22Rv1 (cell line): ENCODE measurements around the gene UGT1A8.

ENCODE experiments used
- H3K27ac ChIP-seq: fragments of 450-650 bp; 2 replicates; pipeline ENCODE4 v1.5.1; 2017
- ZFX ChIP-seq: fragments of 450-650 bp; IDR thresholded peaks from 2 replicates; pipeline ENCODE4 v1.6.1; 2017; ENCODE audit warnings: antibody characterized with exemption, borderline replicate concordance
- TF ChIP-seq, protein P1 (sequence below): fragments of 450-650 bp; IDR thresholded peaks from 2 replicates; pipeline ENCODE4 v1.5.1; 2017; ENCODE audit warnings: mild to moderate bottlenecking

UGT1A8 gene

DNA sequence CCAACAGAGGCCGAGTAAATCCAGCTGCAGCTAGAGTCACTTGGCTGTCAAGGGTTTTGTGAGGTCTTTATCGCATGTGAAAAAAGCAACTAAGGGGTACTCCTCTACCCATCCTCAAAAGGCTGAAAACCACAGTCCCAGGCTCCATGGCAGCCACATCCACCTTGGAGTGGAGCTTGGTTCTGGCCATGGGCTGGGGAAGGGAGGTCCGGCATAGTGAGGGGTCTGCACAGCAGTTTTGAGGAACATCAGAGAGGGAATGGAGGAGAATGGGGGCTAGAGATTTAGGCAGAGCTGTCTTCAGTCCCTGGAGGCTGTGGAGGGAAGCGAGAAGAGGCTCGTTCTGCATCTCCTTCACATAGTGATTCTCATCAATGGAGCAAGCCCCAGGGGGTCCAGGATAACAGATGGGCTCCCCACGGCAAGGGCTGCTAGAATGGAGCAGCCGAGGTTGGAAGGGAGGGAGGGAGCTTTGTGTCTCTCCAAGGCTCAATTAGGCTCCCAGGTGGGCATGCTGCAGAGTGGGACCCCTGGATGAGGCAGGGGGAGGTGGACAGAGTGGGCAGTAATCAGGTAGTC, 181.7 kb downstream of the UGT1A8 start:
- H3K27ac ChIP-seq: no peak overlapping the region
- TF ChIP-seq, protein P1, sequence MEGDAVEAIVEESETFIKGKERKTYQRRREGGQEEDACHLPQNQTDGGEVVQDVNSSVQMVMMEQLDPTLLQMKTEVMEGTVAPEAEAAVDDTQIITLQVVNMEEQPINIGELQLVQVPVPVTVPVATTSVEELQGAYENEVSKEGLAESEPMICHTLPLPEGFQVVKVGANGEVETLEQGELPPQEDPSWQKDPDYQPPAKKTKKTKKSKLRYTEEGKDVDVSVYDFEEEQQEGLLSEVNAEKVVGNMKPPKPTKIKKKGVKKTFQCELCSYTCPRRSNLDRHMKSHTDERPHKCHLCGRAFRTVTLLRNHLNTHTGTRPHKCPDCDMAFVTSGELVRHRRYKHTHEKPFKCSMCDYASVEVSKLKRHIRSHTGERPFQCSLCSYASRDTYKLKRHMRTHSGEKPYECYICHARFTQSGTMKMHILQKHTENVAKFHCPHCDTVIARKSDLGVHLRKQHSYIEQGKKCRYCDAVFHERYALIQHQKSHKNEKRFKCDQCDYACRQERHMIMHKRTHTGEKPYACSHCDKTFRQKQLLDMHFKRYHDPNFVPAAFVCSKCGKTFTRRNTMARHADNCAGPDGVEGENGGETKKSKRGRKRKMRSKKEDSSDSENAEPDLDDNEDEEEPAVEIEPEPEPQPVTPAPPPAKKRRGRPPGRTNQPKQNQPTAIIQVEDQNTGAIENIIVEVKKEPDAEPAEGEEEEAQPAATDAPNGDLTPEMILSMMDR: no peak
- TF ChIP-seq ZFX: no peak

DNA sequence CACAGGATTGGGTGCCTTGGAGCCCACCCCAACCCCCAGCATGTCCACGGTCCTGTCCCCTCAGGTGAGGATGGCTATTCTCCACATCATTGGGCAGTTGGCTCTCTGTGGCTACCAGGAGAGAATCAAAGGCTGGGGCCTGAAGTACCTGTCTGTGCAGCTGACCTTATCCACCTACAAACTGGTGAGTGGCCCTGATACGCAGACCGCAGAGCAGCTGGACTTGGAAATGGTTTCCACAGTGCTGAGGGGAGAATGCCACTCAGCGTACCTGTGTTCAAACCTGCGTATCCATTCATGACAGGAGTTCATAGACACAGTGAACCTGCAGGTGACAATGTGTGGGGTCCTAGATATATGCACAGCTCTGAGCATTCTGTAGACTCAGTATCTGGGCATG, 182.3 kb downstream of the UGT1A8 start:
- TF ChIP-seq, protein P1: no peak
- no peak for TF ChIP-seq ZFX
- no peak overlapping the region for H3K27ac ChIP-seq

DNA sequence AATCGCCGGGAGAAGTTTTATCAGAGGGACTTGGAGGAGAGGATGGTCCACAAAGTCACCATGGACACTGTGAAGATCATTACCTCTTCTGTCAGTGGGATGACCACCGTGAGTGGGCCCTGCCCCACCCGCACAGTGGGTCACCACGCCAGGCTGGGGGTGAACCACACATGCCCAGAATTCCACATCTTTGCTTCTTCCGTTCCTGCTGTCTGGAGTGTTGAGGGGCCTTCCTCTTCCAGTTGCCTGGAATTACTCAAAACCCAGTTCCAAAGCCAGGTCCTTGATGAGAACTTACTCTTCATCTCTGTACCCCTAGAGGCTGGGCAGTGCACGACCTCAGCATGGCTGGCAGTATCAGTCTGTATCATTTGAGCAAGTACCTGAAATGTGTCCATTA, 182.8 kb downstream of the UGT1A8 start:
- no peak overlapping the region for H3K27ac ChIP-seq
- TF ChIP-seq, protein P1: no peak
- TF ChIP-seq ZFX: no peak

DNA sequence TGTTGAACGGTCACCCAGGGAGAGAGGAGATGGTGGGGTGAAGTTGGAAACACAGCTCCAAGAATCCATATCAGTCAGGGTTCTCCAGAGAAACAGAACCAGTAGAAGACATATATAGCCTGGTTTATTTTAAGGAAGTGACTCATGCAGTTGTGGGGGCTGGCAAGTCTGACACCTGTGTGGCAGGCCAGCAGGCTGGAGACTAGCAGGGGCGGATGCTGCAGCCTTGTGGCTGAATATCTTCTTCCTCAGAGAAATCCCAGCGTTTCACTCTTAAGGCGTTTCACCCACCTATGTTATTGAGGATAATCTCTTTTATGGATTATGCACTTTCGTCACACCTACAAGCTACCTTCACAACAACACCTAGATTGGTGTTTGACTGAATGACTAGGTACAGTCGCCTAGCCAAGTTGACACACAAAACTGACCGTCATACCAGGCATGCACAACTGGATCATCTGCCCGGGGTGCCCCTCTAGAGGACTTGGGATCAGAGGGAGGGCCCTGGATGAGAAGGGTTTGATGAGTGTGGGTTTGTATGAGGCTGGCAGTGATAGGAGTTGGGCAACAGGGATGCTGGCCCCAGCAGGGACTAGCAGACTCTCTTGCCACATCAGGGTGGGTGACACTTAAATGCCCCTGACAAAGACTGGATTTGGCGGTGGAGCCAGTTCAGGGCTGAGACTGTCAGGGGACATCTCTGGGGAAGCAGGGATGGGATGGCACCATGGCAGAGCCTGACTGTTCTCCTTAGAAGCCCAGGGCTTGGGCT, 184.1 kb downstream of the UGT1A8 start:
- TF ChIP-seq, protein P1: no peak
- TF ChIP-seq ZFX: no peak
- no peak overlapping the region for H3K27ac ChIP-seq

DNA sequence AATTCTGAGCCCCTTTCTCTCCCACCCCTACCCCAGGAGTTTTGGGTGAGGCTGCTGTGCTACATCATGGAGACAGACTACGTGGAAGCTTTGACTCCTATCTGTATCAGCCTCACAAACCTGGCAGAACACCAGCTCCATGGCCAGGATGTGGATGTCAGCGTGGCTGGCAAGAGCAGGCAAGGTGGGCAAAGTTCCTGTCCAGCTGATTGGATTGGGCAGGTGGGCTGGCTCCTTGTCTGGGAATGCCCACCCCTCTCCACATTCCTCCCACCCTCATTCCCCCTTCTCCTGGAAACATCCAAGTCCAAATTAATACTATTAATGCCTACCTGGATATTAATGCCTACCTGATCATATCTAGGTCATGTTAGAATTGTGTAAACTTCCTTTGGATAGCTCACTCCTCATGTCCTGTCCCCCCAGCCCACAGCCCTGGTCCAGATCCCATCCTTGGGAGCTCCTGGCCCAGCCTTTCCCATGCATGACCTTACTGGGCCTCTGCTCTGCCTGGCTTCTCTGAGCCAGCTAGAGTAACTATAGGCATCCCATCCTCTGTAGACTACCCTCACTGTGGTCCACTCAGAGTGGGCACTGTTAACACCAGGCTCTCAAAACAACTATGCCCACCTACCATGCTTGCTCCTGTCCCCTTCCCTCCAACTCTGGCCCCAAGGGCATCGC, 184.8 kb downstream of the UGT1A8 start:
- no peak for TF ChIP-seq ZFX
- TF ChIP-seq, protein P1: no peak
- H3K27ac ChIP-seq: no peak overlapping the region

DNA sequence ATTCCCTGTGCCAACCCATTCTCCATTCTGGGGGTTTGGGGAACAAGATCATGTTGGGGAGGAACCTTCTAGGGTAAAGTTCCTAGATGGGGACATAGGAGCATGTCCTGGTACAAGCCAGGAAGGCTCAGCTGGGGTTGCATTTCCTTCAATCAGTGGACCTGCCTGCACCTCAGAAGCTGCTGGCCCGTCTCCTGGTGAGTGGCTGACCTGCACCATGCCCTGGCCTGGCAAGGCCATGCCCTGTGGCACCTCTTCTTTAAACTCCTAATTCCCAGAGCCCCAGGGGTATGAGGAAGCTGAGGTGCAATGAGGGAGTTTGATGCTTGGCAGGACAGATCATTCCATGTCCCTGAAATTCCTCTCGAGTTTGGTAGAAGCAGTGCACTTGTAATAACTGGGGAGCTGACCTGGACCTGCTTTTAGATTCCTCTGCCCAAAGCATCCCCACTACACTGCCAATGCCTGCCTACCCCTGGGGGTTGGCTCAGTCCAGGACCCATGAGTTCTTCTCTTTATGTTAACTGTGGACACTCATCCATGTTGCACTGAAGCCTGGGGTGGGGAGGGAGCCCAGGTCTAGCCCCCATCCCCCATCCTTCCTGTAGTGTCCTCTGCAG, 186.0 kb downstream of the UGT1A8 start:
- no peak overlapping the region for H3K27ac ChIP-seq
- TF ChIP-seq ZFX: no peak
- TF ChIP-seq, protein P1: no peak
